OCI-LY1 (cell line): ENCODE data around the gene DAPK2.

Experiments used
- CTCF ChIP-seq: fragments of 200-600 bp; sonication (generic), shearing (Covaris generic); IDR thresholded peaks from 2 replicates; pipeline ENCODE4 v1.5.1; 2017; ENCODE audit warnings: mild to moderate bottlenecking, antibody characterized with exemption, low read length, moderate library complexity, mixed read lengths
- EZH2 ChIP-seq: fragments of 200-600 bp; sonication (generic), shearing (Covaris generic); IDR thresholded peaks from 2 replicates; pipeline ENCODE4 v1.8.0; 2017; ENCODE audit warnings: borderline replicate concordance, mixed run types, mild to moderate bottlenecking, antibody characterized with exemption, low read length, moderate library complexity, mixed read lengths

GRCh38 chr15:63920504-63921175, 125.6 kb downstream of the DAPK2 start:
- TF ChIP-seq CTCF: no peak
- no peak for TF ChIP-seq EZH2
